ENCODE results near the gene UBE2I.

- TF ChIP-seq GATA2 (IDR thresholded peaks at IDR 0.05; ENCODE audit: low read depth, low read length) (no peak), GATA3 (IDR thresholded peaks at IDR 0.05; ENCODE audit: low read depth, low read length) (no peak)
Measured at GRCh38 chr16:1314399-1315068, 5.1 kb downstream of the UBE2I start.

All from SH-SY5Y (cell line).